Measurements from ENCODE around the gene BHLHE23. TPM values are rescaled to one million over a fixed set of nuclear protein-coding genes. Genes with fewer than 3 reads are reported as not detected.
"Not testable (repeated sequence)": the region's sequence is repeated elsewhere in the genome, so short reads cannot be mapped to it uniquely, and the experiment has no call there.

BHLHE23 gene
- total RNA-seq, 1 experiment from 2014 or later: not detected

- no peaks in the 10 kb centered on the region for H3K9me3 Mint-ChIP-seq (ENCODE audit: unreplicated experiment)
Observed at GRCh38 chr20:63035603-63036185, 28.9 kb upstream of the BHLHE23 start.

DNA sequence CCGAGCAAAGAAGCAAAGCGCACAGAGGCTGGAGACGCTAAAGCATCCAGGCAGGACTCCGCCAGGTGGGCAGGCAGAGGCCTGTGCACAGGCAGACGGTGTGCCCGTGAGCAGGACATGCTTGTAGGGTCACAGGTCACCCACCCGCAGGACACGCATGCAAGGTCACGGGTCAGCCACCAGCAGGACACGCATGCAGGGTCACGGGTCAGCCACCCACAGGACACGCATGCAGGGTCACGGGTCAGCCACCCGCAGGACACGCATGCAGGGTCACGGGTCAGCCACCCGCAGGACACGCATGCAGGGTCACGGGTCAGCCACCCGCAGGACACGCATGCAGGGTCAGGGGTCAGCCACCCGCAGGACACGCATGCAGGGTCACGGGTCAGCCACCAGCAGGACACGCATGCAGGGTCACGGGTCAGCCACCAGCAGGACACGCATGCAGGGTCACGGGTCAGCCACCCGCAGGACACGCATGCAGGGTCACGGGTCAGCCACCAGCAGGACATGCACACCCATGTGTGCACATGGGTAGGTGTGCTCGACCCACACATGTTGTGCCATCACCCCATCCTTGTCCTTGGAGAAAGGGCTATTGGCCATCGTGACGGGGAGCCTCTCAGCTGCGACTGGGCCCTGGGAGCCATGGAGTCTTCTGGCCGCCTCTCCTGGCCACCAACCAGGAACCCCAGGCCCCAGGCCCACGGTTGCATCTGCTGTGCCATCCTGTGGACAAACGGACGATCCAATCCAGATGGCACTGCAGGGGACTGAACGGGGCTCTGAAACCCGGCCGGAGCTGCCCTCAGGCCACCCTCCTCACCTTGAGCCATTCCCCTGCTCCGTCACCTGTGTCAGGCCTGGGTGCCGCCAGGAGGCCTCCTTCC lies 28.2 kb upstream of the BHLHE23 start:
- H3K27ac Mint-ChIP-seq (ENCODE audit: low read depth, unreplicated experiment); H3K4me3 Mint-ChIP-seq (ENCODE audit: unreplicated experiment); DNase-seq (ENCODE audit: unreplicated experiment); BruUV-seq (replicated peaks); H3K4me1 Mint-ChIP-seq (ENCODE audit: insufficient read depth, unreplicated experiment); intact Hi-C loops (cut with micrococcal nuclease); H3K9me3 Mint-ChIP-seq (ENCODE audit: unreplicated experiment); H3K36me3 Mint-ChIP-seq (ENCODE audit: insufficient read depth, unreplicated experiment): not testable (repeated sequence)
- POLR2A ChIA-PET: interaction anchor here (0.7 kb wide), 1 partner anchor 145 kb away, joined by 3 read pairs; no protein-coding TSS in a partner anchor
- CTCF ChIA-PET: interaction anchor here (1.0 to 1.4 kb wide), 2 partner anchors 21 to 62 kb away, joined by 4 to 5 read pairs; no protein-coding TSS in a partner anchor
- peaks cover 70% of the 10 kb centered on the region for H3K27me3 Mint-ChIP-seq (ENCODE audit: insufficient read depth, unreplicated experiment)

More at GRCh38 chr20:63035603-63036185, 28.9 kb upstream of the BHLHE23 start:
- Mint-ChIP-seq H3K36me3 (ENCODE audit: insufficient read depth, unreplicated experiment) (no peaks in the 10 kb centered on the region), H3K27me3 (ENCODE audit: insufficient read depth, unreplicated experiment) (peaks cover 77% of the 10 kb centered on the region), H3K27ac (ENCODE audit: low read depth, unreplicated experiment) (no peak overlapping the region), H3K4me3 (ENCODE audit: unreplicated experiment) (no peak overlapping the region), H3K4me1 (ENCODE audit: insufficient read depth, unreplicated experiment) (no peaks in the 10 kb centered on the region)
- ChIA-PET POLR2A (no interaction called here), CTCF (interaction anchor here (1.0 to 1.4 kb wide), 2 partner anchors 21 to 63 kb away, joined by 4 to 5 read pairs; no protein-coding TSS in a partner anchor)
- no TSS peak for BruUV-seq (replicated peaks)
- no peak for TF ChIP-seq CTCF (IDR thresholded peaks at IDR 0.05; ENCODE audit: unreplicated experiment)
- intact Hi-C loops (cut with micrococcal nuclease): no loop called here
- DNase-seq (ENCODE audit: unreplicated experiment): no peak

DNA sequence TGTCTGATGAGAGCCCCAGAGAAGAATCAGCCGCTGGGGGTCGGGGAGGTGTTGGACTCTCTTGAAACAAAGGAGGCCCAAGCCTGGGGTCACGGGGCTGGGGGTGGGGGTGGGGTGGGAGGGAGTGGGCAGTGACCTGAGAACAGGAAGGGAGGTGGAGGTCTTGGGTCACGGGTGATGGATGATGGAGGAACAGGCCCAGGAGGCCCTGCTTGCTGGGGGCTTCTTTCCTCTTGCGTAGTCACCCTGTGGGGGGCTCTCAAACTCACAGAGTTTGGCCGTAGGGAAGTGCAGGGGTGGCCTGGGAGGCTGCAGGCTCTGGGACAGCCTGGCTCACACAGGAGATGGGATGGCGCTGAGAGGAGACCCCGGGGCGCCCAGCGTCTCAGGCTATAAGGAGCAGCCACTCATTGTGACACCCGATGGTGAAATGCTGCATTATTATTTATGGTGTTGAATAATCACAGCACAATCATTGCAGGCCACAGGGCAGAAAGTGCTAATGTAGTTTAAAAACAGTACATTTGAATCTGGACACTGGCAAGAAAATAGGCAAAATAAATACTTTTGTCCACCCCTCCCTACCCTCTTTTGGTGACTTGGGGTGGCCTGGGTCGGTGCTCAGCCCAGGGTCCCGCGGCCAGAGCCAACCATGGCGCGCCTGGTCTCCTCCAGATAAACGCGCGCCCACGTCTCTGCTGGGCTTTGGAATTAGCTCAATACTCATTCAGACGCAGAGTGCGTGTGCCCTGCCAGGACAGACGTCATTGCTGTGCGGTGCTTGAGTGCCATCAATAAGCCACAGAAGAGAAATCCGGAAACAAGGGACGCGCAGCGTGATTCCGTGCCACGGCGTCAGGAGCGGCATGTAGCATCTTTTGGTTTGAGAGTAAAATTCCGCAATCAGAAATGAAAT lies 27.3 kb upstream of the BHLHE23 start:
- ChIA-PET POLR2A (interaction anchor here (0.7 kb wide), 1 partner anchor 146 kb away, joined by 3 read pairs; no protein-coding TSS in a partner anchor), CTCF (interaction anchor here (1.2 kb wide), 1 partner anchor 277 kb away, joined by 3 read pairs; no protein-coding TSS in a partner anchor)
- no peaks in the 10 kb centered on the region for H3K4me1 Mint-ChIP-seq (ENCODE audit: insufficient read depth, unreplicated experiment)
- H3K36me3 Mint-ChIP-seq (ENCODE audit: insufficient read depth, unreplicated experiment): no peaks in the 10 kb centered on the region
- peaks cover 61% of the 10 kb centered on the region for H3K27me3 Mint-ChIP-seq (ENCODE audit: insufficient read depth, unreplicated experiment)
- H3K4me3 Mint-ChIP-seq (ENCODE audit: unreplicated experiment): no peak overlapping the region
- no peak for TF ChIP-seq CTCF (IDR thresholded peaks at IDR 0.05; ENCODE audit: unreplicated experiment)
- no peak overlapping the region for H3K27ac Mint-ChIP-seq (ENCODE audit: low read depth, unreplicated experiment)
- DNase-seq (ENCODE audit: unreplicated experiment): no peak
- BruUV-seq (replicated peaks): no TSS peak
- intact Hi-C loops (cut with micrococcal nuclease): no loop called here
- no peaks in the 10 kb centered on the region for H3K9me3 Mint-ChIP-seq (ENCODE audit: unreplicated experiment)

DNA sequence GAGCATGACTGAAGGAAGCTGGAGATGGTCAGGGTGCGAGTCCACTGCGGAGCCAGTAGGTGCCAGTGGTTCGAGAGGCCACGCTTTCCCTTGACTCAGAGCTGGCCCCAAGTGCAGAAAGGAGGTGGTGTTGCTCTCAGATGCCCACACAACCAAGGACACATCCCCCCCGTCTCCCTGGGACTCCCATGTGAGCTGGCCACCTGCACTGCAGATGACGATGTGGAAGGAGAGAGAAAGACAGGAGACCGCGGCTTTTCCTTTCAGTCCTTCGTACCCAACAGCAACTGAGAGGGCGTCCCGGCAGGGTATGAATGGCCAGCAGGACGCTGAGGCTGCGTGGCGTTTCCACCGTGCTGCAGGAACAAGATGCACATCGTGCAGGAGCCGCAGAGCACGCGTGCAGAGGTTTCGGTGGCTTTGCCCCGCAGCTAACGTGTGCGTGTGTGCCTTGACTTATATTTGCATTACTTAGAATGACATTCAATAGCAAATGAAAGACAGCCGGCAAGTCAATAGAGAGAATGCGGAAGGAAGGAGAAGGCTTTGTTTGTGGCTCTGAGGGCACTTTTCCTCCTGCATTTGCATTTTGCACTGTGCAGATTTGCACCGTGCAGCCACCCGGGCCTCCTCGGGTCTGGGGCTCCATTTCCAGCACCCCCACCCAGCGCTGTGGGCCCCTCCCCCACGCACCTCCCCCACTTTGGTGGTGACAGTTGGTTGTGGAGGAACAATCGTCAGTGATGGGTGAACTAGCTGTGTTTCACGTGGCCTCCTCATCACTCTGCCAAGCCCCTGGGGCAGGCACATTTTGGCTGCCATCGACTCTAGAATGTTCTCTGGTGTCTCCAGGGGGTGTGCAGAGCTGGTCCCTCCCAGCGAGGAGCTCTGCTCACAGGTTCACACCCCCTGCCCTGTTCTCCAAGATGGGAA lies 26.4 kb upstream of the BHLHE23 start:
- POLR2A ChIA-PET: no interaction called here

More for the DNA sequence above, 26.4 kb upstream of the BHLHE23 start:
- BruUV-seq (replicated peaks): no TSS peak
- Mint-ChIP-seq H3K27me3 (ENCODE audit: insufficient read depth, unreplicated experiment) (peaks cover 55% of the 10 kb centered on the region), H3K36me3 (ENCODE audit: insufficient read depth, unreplicated experiment) (no peaks in the 10 kb centered on the region), H3K4me3 (ENCODE audit: unreplicated experiment) (no peak overlapping the region), H3K9me3 (ENCODE audit: unreplicated experiment) (no peaks in the 10 kb centered on the region), H3K4me1 (ENCODE audit: insufficient read depth, unreplicated experiment) (no peaks in the 10 kb centered on the region), H3K27ac (ENCODE audit: low read depth, unreplicated experiment) (no peak overlapping the region)
- no peak for TF ChIP-seq CTCF (IDR thresholded peaks at IDR 0.05; ENCODE audit: unreplicated experiment)
- CTCF ChIA-PET: interaction anchor here (0.9 to 1.2 kb wide), 2 partner anchors 23 to 277 kb away, joined by 3 read pairs; no protein-coding TSS in a partner anchor
- DNase-seq (ENCODE audit: unreplicated experiment): no peak
- intact Hi-C loops (cut with micrococcal nuclease): no loop called here
